HL-60/S4 (cell line): ENCODE results near the gene C15orf39.

Source experiments
- in situ Hi-C: fragments of 300-500 bp; cut with MboI; formaldehyde crosslinking; loops from 2 replicates; pipeline ENCODE4 v1.14.3; 2022; ENCODE audit warnings: low sequenced_read_pairs

The C15orf39 gene

DNA sequence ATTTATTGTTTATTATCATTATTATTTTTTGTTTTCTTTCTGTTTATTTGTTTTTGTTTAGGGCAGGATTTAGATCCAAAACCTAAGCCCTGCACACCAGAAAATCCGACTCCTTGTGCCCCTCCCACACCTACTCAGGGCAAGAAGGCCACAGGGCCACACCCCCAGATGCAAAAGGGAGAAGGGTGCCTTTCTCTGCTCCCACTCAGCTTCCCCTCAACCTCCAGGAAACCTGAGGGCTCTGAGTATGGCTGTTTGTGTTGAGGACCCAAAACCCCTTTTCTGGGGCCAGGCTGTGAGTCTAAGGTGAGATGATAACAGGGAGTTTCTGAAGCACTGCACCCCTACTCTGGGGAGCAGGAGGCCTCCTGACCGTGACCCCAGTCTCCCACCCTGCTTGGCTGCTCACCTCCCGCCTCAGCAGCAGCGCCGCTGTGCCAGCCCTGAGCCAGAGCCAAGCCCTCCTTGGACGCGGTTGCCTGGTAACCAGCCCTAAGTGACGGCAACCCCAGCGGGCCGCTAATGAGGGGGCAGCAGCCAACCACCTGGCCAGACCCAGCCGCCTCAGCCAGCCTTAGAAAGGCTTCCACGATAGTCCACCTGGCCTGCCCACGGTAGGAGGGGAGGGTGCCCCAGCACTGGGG is 6.4 kb upstream of the C15orf39 start:
- in situ Hi-C loops = no loop called here

DNA sequence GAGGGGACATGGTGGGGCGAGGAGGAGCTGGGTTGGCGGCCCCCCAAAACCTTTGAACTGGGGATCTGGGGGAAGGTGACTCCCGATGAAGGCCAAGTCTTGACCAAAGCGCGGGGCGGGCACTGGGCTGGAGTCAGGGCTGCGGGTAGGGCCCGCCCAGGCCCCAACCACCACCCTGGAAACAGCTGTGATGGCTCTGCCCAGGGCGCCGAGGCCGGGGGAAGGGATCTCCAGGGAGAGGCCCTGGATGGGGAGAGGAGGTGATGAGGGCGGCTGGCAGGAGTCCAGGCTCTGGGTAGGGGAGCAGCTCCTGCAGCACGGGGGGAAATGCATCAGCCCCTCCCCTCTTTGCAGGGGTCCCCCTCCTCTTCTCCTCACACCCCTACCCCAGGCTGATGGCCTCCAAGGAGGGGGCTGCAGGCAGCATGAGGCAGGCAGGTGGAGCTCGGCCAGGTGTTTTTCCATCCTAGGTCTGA is 5.9 kb upstream of the C15orf39 start:
- in situ Hi-C loops = no loop called here

DNA sequence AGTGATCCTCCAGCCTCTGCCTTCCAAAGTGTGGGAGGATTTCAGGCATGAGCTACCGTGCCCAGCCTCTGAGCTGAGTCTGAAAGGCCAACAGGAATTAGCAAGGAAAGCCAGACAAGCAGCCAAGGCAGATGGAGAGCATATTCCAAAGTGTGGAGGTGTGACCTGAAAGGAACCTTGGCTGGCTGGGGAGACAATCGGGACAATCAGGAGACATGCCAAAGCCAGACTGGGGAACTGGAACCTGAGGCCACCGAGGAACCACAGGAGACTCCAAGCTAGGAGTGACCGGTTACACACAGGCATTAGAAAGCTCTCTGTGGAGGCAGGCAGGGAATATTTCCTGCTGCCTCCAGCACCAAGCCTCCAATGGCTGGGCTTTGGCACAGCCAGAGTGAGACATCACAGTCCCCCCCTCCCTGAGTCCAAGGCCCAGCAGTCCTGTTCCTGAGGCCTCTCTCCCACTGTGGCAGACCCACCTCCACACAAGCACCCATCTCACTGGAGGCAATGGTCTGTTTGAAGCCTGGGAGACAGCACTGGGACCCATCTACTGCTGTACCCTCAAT is 4.5 kb upstream of the C15orf39 start:
- in situ Hi-C loops = no loop called here

DNA sequence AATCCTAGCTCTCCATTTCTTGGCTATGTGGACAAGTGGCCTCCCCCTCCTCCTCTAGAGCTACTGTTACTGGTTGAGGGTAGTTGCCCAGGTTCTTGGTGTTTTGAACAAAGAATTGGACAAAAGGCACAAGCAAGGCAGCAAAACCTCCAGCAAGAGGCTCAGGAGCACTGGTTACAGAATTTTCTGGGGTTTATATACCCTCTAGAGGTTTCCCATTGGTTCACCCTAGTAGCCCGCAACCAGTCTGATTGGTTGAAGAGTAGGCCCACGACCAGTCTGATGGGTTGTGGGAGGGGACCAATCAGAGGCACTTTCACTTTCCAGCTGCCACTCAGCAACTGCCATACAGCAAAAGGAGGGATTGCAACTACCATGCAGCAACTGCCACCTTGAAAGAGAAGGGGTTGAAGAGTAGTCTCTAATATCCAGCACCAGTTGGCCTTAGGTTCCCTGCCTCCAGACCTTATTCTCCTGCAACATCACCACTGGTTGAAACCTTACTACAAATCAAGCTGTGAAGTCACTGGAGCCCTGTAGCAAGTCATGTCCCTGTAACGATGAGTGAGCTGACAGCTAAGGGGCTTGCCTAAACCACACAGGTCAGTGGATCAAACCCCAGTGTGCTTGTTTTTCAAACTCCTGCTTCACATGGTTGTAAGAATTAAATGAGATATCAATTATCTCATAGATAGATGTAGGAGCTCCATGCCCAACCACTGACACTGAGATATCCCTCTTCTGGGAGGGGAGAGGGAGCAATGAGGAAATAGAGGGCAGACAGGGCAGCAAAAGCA is 2.9 kb upstream of the C15orf39 start:
- in situ Hi-C loops = no loop called here

DNA sequence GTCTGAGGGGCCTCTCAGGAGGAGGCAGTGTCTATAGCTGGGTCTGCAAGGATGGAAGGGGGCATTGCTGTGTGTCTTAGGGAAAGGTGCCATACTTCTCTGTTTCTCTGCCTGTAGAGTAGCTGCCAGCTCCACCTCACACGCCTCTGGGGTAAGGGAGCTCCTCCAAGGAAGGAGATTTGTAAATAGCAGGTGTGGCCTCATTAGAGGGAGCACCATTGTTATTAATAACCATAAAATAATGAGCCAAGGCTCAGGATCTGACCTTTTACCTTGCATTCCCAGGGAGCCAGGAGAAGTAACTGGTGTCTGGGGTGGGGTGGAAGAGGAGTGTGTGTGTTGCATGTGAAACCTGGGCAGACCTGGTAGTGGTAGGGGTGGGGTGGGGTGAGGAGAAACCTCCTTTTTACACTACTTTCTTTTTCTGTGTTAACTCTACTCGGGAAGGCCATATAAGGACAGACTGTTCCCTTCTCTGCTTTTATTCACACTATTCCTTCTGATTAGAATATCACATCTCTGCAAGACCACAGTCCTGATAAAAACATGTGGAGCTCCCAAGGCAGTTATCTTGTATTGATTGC is 2.2 kb upstream of the C15orf39 start:
- in situ Hi-C loops = no loop called here

DNA sequence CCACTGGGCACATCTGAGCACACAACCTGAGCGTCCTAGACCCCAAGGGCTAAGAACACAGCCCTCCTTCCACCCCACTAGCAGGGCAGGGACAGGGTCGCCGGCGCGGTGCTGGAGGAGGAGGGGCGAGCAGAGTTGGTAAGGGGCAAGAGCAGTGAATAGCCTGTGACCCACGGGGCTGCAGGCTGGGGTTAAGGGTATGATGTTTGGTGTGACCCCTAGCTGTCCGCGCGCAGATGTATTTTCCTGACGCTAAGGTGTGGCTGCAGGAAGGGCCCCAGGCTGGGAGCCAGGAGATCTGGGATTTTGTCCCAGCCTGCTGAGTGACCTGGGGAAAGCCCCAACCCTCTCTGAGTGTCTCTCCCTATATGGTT is 1.3 kb upstream of the C15orf39 start:
- in situ Hi-C loops = loop anchor here (10.0 kb wide), 1 partner anchor 96 kb away; no protein-coding TSS in a partner anchor

DNA sequence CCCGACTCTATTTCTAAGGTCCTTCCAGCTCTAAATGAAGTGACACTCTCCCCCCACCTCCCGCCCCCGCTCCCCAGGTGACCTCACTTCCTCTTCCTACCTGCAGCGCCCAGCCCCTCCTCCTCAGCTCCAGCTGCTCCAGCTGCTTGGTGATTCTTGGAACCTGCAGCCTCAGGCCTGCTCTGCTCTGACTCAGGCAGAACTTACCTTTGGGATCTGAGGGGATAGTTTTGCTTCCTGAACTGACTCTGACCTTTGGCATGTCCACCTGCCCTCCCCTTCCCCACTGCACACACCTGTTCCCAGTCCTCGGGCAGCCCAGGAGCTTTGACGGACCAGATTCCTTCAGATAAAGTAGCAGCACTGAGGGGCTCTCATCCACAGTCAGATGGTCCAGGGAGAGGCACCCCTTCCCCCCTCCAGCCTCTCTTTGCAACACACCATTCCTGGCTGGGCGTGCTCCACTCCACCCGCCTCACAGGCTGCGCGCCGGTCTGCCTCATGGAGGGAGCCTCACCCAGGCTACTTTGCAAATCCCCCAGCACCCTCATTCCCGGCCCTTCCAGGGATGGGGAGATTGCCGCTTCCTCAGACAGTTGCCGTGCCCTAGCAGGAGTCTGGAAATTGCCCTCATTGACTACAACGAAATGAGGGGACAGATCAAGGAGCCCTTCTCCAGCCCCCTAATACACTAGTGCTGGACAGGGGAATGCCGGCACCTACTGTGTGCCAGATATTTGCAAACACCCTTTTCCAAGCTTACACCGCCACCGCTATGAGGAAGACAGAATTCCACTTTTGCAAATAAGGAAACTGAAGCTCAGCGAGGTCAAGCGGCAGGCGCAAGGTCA is 692 bp upstream of the C15orf39 start:
- in situ Hi-C loops = loop anchor here (10.0 kb wide), 1 partner anchor 96 kb away; no protein-coding TSS in a partner anchor

DNA sequence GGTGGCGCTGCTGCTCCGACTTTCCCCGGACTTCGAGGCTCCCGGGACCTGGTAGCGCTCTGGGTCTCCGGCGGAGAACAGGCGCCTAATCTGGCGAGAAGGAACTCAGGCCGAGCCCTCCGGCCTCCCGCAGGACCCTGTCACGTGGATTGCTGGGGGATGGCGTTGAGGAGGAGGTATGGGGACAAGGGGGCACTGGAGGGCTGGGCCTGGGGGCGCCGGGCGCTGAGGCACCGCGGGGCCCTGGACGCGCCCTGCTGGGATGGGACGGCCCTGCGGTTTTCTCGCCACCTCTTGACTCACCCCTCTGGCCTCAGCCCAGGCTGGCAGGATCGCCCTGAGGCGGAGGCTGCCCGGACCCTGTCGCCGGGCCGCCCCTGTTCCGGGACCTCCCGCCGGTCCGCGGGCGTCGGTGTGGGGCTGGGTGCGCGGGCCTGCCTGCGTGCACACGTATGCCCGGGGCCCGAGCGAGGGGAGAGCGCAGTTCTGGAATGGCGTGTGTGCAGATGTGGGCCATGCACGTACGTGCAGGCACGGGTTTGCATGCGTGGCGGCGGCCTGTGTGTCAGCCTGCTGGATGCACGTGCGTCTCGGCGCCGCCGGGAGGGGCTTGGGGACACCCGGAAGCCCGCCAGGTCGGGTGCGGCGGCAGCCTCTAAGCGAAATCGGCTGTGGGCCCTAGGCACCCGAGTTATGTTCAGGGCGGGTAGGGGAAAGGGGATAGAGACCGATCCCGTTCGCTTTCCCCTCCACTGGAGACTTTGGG is 752 bp downstream of the C15orf39 start:
- in situ Hi-C loops = loop anchor here (10.0 kb wide), 1 partner anchor 98 kb away; no protein-coding TSS in a partner anchor

DNA sequence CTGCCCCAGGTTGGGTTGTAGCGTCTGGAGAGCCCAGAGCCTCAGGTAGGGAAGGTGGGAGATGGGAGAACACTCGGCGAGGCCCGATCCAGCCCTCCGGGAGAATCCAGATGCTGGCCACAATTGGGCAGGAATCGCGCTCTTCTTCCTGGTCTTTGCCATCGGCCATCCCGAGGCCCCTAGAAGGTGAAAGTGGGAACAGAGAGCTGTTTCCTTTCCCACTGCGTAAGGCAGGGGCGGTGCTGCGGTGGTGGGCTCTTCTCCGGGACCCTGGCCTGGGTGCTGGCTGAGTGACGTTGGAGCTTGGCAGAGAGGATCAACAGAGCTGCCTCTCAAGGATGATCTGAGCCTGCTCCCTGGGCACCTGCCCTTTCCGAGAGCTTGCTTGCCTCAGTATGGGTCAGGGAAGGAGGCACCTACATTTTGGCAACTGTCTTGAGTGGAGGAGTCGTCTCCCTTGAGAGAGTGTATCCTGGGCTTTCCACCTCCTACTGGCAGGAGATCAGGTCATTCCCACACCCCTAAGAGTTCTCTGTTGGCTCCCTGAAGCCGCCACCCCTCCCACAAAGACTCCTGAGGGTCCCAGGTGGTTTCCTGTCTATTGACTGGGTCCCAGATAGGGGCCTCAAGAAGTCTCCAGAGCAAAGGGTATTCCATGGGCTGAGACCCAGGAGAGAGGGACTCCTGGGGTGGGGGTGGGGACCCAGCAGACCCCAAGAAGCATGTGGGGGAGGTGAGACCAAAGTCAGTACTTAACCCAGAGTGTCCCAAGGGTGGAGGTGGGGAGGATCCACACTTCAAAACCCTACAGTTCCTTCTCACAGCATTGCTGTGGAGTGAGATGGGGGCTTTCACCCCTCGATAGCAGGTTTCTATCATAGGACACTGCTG is 1.6 kb downstream of the C15orf39 start:
- in situ Hi-C loops = loop anchor here (10.0 kb wide), 1 partner anchor 98 kb away; no protein-coding TSS in a partner anchor

DNA sequence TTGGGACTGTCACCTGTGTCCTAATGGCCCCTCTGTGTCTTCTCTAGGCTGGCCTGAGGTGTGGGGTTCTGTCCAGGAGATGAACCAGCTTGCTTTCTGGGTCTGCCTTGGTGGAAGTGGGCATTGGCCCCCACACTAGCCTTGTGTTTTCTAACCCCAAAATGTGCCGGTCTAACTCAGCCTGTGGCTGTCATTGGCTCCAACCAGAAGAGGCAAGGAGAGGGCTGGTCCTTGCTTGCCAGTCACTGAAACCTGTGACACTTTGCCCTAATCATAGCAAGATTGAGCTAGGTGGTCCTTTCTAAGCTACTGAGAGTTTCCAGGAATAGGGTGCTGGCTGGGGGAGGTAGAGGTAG is 2.2 kb downstream of the C15orf39 start:
- in situ Hi-C loops = loop anchor here (10.0 kb wide), 1 partner anchor 99 kb away; no protein-coding TSS in a partner anchor

DNA sequence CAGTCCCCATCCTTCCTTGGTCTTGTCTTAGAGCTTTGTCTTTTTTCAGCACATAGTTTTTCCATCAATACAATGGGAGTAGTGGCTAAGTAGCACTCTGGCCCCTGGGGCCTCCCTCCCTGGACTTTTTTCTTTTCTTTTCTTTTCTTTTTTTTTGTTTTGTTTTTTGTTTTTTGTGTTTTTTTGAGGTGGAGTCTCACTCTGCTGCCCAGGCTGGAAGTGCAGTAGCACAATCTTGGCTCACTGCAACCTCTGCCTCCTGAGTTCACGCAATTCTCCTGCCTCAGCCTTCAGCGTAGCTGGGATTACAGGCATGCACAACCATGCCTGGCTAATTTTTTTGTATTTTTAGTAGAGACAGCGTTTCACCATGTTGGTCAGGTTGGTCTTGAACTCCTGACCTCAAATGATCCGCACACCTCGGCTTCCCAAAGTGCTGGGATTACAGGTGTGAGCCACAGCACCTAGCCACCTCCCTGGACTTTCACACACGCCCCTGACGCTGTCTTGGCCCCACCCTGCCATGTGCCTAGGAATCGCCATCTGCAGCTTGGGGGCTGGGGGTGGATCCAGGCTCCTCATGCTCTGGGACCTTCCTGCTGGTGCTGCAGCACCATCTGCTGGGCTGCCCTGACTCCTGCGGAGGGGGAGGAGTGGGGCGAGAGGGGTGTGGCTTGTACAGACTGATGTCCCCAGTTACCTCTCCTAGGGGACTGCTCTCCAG is 2.8 kb downstream of the C15orf39 start:
- in situ Hi-C loops = loop anchor here (5.0 to 10.0 kb wide), 2 partner anchors 100 to 177 kb away; no protein-coding TSS in a partner anchor

DNA sequence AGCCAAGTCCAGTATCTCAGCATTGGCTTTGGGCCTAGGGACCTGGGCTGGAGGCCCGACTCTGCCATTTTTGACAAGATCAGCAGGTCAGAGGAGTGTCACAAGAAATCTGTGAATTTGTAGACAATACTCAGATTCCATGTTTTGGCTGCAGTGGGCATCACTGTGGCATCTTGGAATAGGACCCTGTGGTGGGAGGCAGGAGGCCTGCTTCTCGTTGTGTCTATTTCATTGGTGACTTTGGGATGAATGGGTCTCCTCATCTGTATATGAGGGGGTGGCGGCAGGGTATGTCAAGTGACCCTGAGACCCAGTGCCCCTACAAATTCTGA is 3.3 kb downstream of the C15orf39 start:
- in situ Hi-C loops = loop anchor here (5.0 to 10.0 kb wide), 2 partner anchors 100 to 178 kb away; no protein-coding TSS in a partner anchor

DNA sequence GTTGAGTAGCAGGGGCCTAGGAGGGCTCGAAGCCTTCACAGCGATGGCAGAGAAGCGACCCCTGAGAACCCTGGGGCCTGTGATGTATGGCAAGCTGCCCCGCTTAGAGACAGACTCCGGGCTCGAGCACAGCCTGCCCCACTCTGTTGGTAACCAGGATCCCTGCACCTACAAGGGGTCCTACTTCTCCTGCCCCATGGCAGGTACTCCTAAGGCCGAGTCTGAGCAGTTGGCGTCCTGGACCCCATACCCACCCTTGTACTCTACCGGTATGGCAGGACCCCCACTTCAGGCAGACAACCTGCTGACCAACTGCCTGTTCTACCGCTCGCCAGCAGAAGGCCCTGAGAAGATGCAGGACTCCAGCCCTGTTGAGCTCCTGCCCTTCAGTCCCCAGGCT is 4.3 kb downstream of the C15orf39 start:
- in situ Hi-C loops = loop anchor here (5.0 to 10.0 kb wide), 2 partner anchors 101 to 179 kb away; no protein-coding TSS in a partner anchor

DNA sequence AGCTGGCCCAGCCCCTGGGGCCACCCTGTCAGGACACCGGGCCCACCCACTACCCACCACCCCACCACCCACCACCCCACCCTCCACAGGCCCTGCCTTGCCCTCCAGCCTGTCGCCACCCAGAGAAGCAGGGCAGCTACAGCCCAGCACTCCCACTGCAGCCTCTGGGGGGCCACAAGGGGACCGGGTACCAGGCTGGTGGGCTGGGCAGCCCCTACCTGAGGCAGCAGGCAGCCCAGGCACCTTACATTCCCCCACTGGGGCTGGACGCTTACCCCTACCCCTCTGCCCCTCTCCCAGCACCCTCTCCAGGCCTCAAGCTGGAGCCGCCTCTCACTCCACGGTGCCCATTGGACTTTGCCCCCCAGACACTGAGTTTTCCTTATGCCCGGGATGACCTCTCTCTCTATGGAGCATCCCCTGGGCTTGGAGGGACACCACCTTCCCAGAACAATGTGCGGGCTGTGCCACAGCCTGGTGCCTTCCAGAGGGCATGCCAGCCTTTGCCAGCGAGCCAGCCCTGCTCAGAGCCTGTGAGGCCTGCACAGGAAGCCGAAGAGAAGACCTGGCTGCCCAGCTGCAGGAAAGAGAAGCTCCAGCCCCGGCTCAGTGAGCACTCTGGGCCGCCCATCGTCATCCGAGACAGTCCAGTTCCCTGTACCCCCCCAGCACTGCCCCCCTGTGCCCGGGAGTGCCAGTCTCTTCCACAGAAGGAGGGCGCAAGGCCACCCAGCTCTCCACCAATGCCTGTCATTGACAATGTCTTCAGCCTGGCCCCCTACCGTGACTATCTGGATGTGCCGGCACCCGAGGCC is 5.3 kb downstream of the C15orf39 start:
- in situ Hi-C loops = loop anchor here (5.0 to 10.0 kb wide), 2 partner anchors 102 to 180 kb away; no protein-coding TSS in a partner anchor

DNA sequence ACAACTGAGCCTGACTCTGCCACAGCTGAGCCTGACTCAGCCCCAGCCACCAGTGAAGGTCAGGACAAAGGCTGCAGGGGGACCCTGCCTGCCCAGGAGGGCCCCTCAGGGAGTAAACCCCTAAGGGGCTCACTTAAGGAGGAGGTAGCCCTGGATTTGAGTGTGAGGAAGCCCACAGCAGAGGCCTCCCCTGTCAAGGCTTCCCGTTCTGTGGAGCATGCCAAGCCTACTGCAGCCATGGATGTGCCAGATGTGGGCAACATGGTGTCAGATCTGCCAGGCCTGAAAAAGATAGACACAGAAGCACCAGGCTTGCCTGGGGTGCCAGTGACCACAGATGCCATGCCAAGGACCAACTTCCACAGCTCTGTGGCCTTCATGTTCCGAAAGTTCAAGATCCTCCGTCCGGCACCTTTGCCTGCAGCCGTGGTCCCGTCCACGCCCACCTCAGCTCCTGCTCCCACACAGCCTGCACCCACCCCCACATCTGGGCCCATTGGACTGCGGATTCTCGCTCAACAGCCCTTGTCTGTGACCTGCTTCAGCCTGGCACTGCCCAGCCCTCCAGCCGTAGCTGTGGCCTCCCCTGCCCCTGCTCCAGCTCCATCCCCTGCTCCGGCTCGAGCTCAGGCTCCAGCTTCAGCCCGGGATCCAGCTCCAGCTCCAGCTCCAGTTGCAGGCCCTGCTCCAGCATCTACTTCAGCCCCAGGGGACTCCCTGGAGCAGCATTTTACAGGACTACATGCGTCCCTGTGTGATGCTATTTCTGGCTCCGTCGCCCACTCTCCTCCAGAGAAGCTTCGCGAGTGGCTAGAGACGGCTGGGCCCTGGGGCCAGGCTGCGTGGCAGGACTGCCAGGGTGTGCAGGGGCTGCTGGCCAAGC is 6.2 kb downstream of the C15orf39 start:
- in situ Hi-C loops = loop anchor here (5.0 to 10.0 kb wide), 2 partner anchors 103 to 181 kb away; no protein-coding TSS in a partner anchor
